ENCODE measurements around the gene TWF2.

TWF2 gene

GRCh38 chr3:52230889-52231499 lies 8.0 kb downstream of the TWF2 start:
- Histone ChIP-seq H4K20me1 (ENCODE audit: insufficient read depth, low read length, poor library complexity, severe bottlenecking) (peaks cover 15% of the 10 kb centered on the region), H3K9me3 (ENCODE audit: insufficient read depth, low read depth, low read length) (no peaks in the 10 kb centered on the region), H3K9ac (ENCODE audit: low read depth, low read length, poor library complexity, severe bottlenecking) (no peak overlapping the region), H2AFZ (ENCODE audit: low read length) (no peak overlapping the region), H3K4me3 (ENCODE audit: low read length, poor library complexity, severe bottlenecking) (no peak overlapping the region), H3F3A (ENCODE audit: low read depth) (no peaks in the 10 kb centered on the region), H3K4me1 (ENCODE audit: insufficient read depth, low read length, poor library complexity, severe bottlenecking) (peaks cover 3% of the 10 kb centered on the region), H3K27me3 (ENCODE audit: insufficient read depth, low read length, poor library complexity, severe bottlenecking) (no peaks in the 10 kb centered on the region), H3K79me2 (ENCODE audit: insufficient read depth, low read length) (peaks cover 16% of the 10 kb centered on the region; the same call in 1 of the 2 replicates), H3K9me2 (replicated peaks; ENCODE audit: low read depth, low read length) (no peaks in the 10 kb centered on the region), H3K36me3 (ENCODE audit: insufficient read depth, low read length) (peaks cover 29% of the 10 kb centered on the region; the same call in 1 of the 2 replicates), H3K4me2 (ENCODE audit: low read depth, low read length, poor library complexity, severe bottlenecking) (no peak overlapping the region)
- TF ChIP-seq EZH2phosphoT487 (IDR thresholded peaks at IDR 0.05; ENCODE audit: borderline replicate concordance) (no peak), CTCF (conservative IDR thresholded peaks at IDR 0.05; ENCODE audit: low read length) (no peak)

- no peak overlapping the region for H3K9ac ChIP-seq (ENCODE audit: low read depth, low read length, poor library complexity, severe bottlenecking)
- no peaks in the 10 kb centered on the region for H3K4me1 ChIP-seq (ENCODE audit: insufficient read depth, low read length, poor library complexity, severe bottlenecking)
- peaks cover 15% of the 10 kb centered on the region for H4K20me1 ChIP-seq (ENCODE audit: insufficient read depth, low read length, poor library complexity, severe bottlenecking)
- H3K36me3 ChIP-seq (ENCODE audit: insufficient read depth, low read length), result peaks cover 29% of the 10 kb centered on the region; the same call in 1 of the 2 replicates
- peaks cover 13% of the 10 kb centered on the region; the same call in 1 of the 2 replicates for H3K79me2 ChIP-seq (ENCODE audit: insufficient read depth, low read length)
- no peaks in the 10 kb centered on the region for H3K9me3 ChIP-seq (ENCODE audit: insufficient read depth, low read depth, low read length)
- no peaks in the 10 kb centered on the region for H3K27me3 ChIP-seq (ENCODE audit: insufficient read depth, low read length, poor library complexity, severe bottlenecking)
- no peak overlapping the region for H3K4me3 ChIP-seq (ENCODE audit: low read length, poor library complexity, severe bottlenecking)
- no peak for TF ChIP-seq EZH2phosphoT487 (IDR thresholded peaks at IDR 0.05; ENCODE audit: borderline replicate concordance)
- TF ChIP-seq CTCF (conservative IDR thresholded peaks at IDR 0.05; ENCODE audit: low read length), result no peak
- no peaks in the 10 kb centered on the region for H3K9me2 ChIP-seq (replicated peaks; ENCODE audit: low read depth, low read length)
- no peak overlapping the region for H3K4me2 ChIP-seq (ENCODE audit: low read depth, low read length, poor library complexity, severe bottlenecking)
- no peaks in the 10 kb centered on the region for H3F3A ChIP-seq (ENCODE audit: low read depth)
- no peak overlapping the region for H2AFZ ChIP-seq (ENCODE audit: low read length)
These were observed 8.5 kb downstream of the TWF2 start for GRCh38 chr3:52230461-52230860.

GRCh38 chr3:52229656-52230055 lies 9.3 kb downstream of the TWF2 start:
- H3K36me3 ChIP-seq (ENCODE audit: insufficient read depth, low read length), result peaks cover 29% of the 10 kb centered on the region; the same call in 1 of the 2 replicates
- no peaks in the 10 kb centered on the region for H3K9me2 ChIP-seq (replicated peaks; ENCODE audit: low read depth, low read length)
- H3F3A ChIP-seq (ENCODE audit: low read depth), result no peaks in the 10 kb centered on the region
- H2AFZ ChIP-seq (ENCODE audit: low read length), result no peak overlapping the region
- no peaks in the 10 kb centered on the region for H3K27me3 ChIP-seq (ENCODE audit: insufficient read depth, low read length, poor library complexity, severe bottlenecking)
- H3K9me3 ChIP-seq (ENCODE audit: insufficient read depth, low read depth, low read length), result no peaks in the 10 kb centered on the region
- no peak overlapping the region for H3K9ac ChIP-seq (ENCODE audit: low read depth, low read length, poor library complexity, severe bottlenecking)
- H4K20me1 ChIP-seq (ENCODE audit: insufficient read depth, low read length, poor library complexity, severe bottlenecking), result peaks cover 15% of the 10 kb centered on the region
- no peak overlapping the region for H3K4me2 ChIP-seq (ENCODE audit: low read depth, low read length, poor library complexity, severe bottlenecking)
- no peak for TF ChIP-seq EZH2phosphoT487 (IDR thresholded peaks at IDR 0.05; ENCODE audit: borderline replicate concordance)
- no peak for TF ChIP-seq CTCF (conservative IDR thresholded peaks at IDR 0.05; ENCODE audit: low read length)
- H3K79me2 ChIP-seq (ENCODE audit: insufficient read depth, low read length), result peaks cover 10% of the 10 kb centered on the region; the same call in 1 of the 2 replicates
- H3K4me1 ChIP-seq (ENCODE audit: insufficient read depth, low read length, poor library complexity, severe bottlenecking), result no peaks in the 10 kb centered on the region
- H3K4me3 ChIP-seq (ENCODE audit: low read length, poor library complexity, severe bottlenecking), result no peak overlapping the region
